Osteoblast (primary cell): Measurements from ENCODE around the gene ZKSCAN7. TPM values are rescaled to one million over a fixed set of nuclear protein-coding genes. Genes with fewer than 3 reads are reported as not detected.
"Not testable (repeated sequence)": the region's sequence is repeated elsewhere in the genome, so short reads cannot be mapped to it uniquely, and the experiment has no call there.

ENCODE experiments used
- DNase-seq: peaks from one replicate; pipeline ENCODE4 v3.0.0; 2011; ENCODE audit warnings: low spot score, mixed read lengths; ENCODE audit not compliant: insufficient read length; ENCODE audit errors: missing footprints
- H2AFZ ChIP-seq: 2 replicates; pipeline ENCODE4 v1.6.0; 2011; ENCODE audit warnings: mild to moderate bottlenecking, low read length
- H3K27ac ChIP-seq: 2 replicates; pipeline ENCODE4 v1.5.1; 2011; ENCODE audit warnings: mild to moderate bottlenecking, low read depth, low read length, moderate library complexity
- H3K27me3 ChIP-seq: 2 replicates; pipeline ENCODE4 v1.6.0; 2012; ENCODE audit warnings: mild to moderate bottlenecking, control low read depth, inconsistent platforms, low read length, moderate library complexity; ENCODE audit not compliant: insufficient read depth
- H3K36me3 ChIP-seq: 2 replicates; pipeline ENCODE4 v1.5.1; 2011; ENCODE audit warnings: mild to moderate bottlenecking, low read length, control low read depth, moderate library complexity; ENCODE audit not compliant: insufficient read depth
- H3K4me1 ChIP-seq: 2 replicates; pipeline ENCODE4 v1.5.1; 2011; ENCODE audit warnings: mild to moderate bottlenecking, low read length, control low read depth, moderate library complexity; ENCODE audit not compliant: insufficient read depth
- H3K4me2 ChIP-seq: 2 replicates; pipeline ENCODE4 v1.6.0; 2011; ENCODE audit warnings: mild to moderate bottlenecking, low read length; ENCODE audit not compliant: insufficient read depth
- H3K4me3 ChIP-seq: fragments of 200-600 bp; sonication (generic); 3 replicates; pipeline ENCODE4 v1.5.1; 2012; ENCODE audit warnings: mild to moderate bottlenecking, low read length, inconsistent platforms; ENCODE audit not compliant: insufficient read depth
- H3K79me2 ChIP-seq: 2 replicates; pipeline ENCODE4 v1.6.0; 2012; ENCODE audit warnings: mild to moderate bottlenecking, low read length, control low read depth, inconsistent platforms; ENCODE audit not compliant: insufficient read depth
- H3K9me3 ChIP-seq: 2 replicates; pipeline ENCODE4 v1.5.1; 2011; ENCODE audit warnings: low read depth, low read length, control low read depth
- H4K20me1 ChIP-seq: 2 replicates; pipeline ENCODE4 v1.6.0; 2012; ENCODE audit warnings: mild to moderate bottlenecking, low read length, control low read depth; ENCODE audit not compliant: insufficient read depth
- CTCF ChIP-seq: IDR thresholded peaks from 2 replicates; pipeline ENCODE4 v1.5.1; 2011; ENCODE audit warnings: mild to moderate bottlenecking, low read depth, low read length, moderate library complexity; ENCODE audit errors: extremely low read depth
- total RNA-seq: library from RNA; depleted of rRNA; stranded (reverse); fragments of >200 nt; gene quantifications from 2 replicates; pipeline ENCODE4 v1.2.3, GENCODE V29; 2012

The ZKSCAN7 gene
- total RNA-seq, 1 donor: 9.8 TPM

- H4K20me1 ChIP-seq: no peaks in the 10 kb centered on the region
- no peaks in the 10 kb centered on the region for H3K9me3 ChIP-seq
- H3K4me3 ChIP-seq: no peak overlapping the region
- H3K27me3 ChIP-seq: peaks cover 9% of the 10 kb centered on the region
- no peaks in the 10 kb centered on the region for H3K79me2 ChIP-seq
- TF ChIP-seq CTCF: peak; percentile 43
- no peak overlapping the region for H3K4me2 ChIP-seq
- no peaks in the 10 kb centered on the region for H3K4me1 ChIP-seq
- H3K36me3 ChIP-seq: no peaks in the 10 kb centered on the region
- H2AFZ ChIP-seq: no peak overlapping the region
- no peak overlapping the region for H3K27ac ChIP-seq
- DNase-seq: no peak
These were observed 25.1 kb upstream of the ZKSCAN7 start for GRCh38 chr3:44529927-44530326.

- Histone ChIP-seq H3K36me3 (no peaks in the 10 kb centered on the region), H4K20me1 (no peaks in the 10 kb centered on the region), H3K79me2 (no peaks in the 10 kb centered on the region), H2AFZ (no peak overlapping the region), H3K4me2 (no peak overlapping the region), H3K4me1 (no peaks in the 10 kb centered on the region), H3K27me3 (peaks cover 9% of the 10 kb centered on the region), H3K9me3 (no peaks in the 10 kb centered on the region), H3K4me3 (no peak overlapping the region), H3K27ac (no peak overlapping the region)
- DNase-seq: no peak
- no peak for TF ChIP-seq CTCF
These were observed 24.1 kb upstream of the ZKSCAN7 start for GRCh38 chr3:44530911-44531310.

- H4K20me1 ChIP-seq, H2AFZ ChIP-seq, DNase-seq, H3K4me1 ChIP-seq, H3K27ac ChIP-seq, H3K27me3 ChIP-seq, H3K9me3 ChIP-seq, H3K79me2 ChIP-seq, H3K4me2 ChIP-seq, H3K36me3 ChIP-seq, H3K4me3 ChIP-seq: not testable (repeated sequence)
These were observed 20.3 kb upstream of the ZKSCAN7 start for GRCh38 chr3:44534659-44535058.

DNA sequence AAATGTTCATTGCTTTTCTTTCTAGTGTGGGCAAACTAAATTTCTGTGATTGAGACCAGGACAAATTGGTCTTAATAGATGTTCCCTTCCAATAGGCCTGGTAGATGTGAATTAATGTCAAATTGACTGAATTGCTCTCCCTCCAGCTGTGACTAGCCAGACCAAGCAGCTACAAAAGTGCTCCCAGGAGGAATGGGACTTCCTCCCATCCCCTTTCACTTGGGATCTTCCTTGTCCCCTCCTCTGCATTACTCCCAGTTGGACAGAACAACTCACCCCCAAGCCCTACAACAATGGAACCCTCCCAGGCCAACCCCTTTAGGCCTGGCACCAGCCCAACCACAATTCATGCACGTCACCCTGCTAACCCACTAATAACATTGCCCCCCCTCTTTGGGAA, 19.6 kb upstream of the ZKSCAN7 start:
- Histone ChIP-seq H2AFZ (no peak overlapping the region), H3K36me3 (no peaks in the 10 kb centered on the region), H3K27me3 (no peaks in the 10 kb centered on the region), H3K4me1 (no peaks in the 10 kb centered on the region), H4K20me1 (no peaks in the 10 kb centered on the region), H3K27ac (no peak overlapping the region), H3K9me3 (no peaks in the 10 kb centered on the region), H3K4me3 (no peak overlapping the region), H3K4me2 (no peak overlapping the region), H3K79me2 (no peaks in the 10 kb centered on the region)
- DNase-seq: no peak
- no peak for TF ChIP-seq CTCF

DNA sequence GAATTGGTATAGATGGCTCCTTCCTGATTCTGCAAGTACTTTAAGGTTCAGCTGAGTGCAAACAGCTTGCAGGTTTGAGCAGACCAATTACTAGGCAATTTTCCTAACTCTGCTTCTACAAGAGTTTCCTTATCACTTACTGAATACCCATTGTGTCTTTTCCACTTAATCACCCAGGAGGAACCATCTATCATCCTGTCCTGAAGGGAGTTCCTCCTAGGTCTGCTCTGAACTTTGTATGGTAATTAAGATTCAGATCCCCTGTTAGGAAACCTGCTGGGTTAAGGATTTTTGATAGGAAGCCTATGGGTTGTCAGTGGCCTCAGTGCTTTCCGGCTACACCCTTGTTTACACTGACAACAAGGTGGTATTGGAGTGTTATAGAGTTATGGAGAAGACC, 10.2 kb upstream of the ZKSCAN7 start:
- H3K27ac ChIP-seq, H3K27me3 ChIP-seq, H3K36me3 ChIP-seq, H3K4me1 ChIP-seq, H4K20me1 ChIP-seq, H3K79me2 ChIP-seq, DNase-seq, H3K9me3 ChIP-seq, H2AFZ ChIP-seq, H3K4me3 ChIP-seq, H3K4me2 ChIP-seq: not testable (repeated sequence)
